LNCAP (cell line): Measurements from ENCODE around the gene NEURL1B.

Experiments used
- TF ChIP-seq, protein P1 (sequence below): fragments of 450-650 bp; IDR thresholded peaks from 2 replicates; pipeline ENCODE4 v1.5.1; 2017; ENCODE audit warnings: mild to moderate bottlenecking

Gene NEURL1B

DNA sequence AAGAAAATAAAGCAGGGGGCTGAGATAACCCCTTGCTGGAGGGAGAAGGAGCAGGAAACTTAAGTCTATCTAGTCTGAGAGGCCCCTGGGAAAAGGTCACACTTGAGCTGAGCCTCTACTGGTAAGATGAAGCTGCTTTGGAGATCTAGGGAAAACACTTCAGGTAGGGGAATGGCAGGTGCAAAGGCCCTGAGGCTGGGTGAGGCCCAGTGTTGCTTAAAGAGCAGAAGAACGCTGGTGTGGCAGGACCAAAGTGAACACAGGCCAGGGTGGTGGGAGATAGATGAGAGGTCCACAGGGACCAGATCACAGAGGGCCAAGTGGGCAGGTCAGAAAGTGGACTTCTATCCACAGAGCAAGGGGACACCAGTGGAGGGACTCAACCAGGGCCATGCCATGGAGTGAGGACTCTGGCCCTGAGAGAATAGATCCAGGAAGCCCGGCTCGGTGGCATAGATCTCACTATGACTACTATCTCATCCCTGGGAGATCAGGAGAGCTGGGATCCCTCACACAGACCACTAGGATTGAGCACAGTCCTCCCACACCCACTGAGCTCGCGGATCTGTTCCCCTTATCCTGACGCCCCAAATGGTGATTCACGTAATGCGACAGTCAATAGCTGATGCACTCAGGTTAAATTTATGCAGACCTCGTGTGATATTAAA, 17.6 kb upstream of the NEURL1B start:
- TF ChIP-seq, protein P1, sequence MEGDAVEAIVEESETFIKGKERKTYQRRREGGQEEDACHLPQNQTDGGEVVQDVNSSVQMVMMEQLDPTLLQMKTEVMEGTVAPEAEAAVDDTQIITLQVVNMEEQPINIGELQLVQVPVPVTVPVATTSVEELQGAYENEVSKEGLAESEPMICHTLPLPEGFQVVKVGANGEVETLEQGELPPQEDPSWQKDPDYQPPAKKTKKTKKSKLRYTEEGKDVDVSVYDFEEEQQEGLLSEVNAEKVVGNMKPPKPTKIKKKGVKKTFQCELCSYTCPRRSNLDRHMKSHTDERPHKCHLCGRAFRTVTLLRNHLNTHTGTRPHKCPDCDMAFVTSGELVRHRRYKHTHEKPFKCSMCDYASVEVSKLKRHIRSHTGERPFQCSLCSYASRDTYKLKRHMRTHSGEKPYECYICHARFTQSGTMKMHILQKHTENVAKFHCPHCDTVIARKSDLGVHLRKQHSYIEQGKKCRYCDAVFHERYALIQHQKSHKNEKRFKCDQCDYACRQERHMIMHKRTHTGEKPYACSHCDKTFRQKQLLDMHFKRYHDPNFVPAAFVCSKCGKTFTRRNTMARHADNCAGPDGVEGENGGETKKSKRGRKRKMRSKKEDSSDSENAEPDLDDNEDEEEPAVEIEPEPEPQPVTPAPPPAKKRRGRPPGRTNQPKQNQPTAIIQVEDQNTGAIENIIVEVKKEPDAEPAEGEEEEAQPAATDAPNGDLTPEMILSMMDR = no peak

DNA sequence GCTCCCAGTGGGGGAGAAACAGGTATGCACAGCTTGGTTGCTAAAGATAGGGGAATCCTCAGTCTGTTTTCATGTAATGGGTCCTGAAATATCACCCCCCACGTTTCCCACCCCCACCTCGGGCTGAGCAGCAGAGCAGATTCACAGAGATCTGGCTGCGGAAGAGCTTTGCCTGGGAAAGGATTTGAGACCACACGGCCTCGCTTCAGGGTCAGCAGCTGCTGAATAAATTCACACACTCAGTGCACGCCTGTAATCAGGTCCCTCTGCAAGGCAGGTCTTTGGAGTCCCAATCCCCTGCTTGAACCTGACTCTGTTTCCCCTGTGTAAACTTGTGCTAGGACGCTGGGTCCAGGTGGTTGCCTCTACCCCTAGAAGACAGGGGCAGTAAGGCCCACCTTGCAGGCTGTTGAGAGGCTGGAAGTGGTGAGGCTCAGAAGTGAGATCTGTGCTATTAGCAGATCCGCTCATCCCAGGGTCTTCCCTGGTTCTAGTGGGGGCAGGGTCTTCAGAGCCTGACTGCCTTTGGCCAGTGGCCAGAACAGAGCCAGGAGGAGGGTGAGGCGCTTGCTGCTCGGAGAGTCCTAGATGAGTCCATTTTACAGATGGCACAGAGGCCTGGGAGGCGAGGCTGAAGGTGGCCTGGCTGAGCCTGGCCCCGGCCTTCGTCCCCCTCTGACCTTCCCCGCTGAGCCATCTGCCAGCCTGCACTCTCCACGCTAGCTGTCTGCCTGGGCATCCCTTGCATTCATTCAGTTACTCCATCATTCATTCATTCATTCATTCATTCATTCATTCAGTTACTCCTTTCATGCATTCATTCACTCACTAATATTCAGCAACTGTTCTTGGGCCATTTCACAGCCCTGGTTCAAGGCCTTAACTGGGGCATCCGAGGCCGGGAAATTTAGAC, 16.7 kb upstream of the NEURL1B start:
- TF ChIP-seq, protein P1 = no peak

DNA sequence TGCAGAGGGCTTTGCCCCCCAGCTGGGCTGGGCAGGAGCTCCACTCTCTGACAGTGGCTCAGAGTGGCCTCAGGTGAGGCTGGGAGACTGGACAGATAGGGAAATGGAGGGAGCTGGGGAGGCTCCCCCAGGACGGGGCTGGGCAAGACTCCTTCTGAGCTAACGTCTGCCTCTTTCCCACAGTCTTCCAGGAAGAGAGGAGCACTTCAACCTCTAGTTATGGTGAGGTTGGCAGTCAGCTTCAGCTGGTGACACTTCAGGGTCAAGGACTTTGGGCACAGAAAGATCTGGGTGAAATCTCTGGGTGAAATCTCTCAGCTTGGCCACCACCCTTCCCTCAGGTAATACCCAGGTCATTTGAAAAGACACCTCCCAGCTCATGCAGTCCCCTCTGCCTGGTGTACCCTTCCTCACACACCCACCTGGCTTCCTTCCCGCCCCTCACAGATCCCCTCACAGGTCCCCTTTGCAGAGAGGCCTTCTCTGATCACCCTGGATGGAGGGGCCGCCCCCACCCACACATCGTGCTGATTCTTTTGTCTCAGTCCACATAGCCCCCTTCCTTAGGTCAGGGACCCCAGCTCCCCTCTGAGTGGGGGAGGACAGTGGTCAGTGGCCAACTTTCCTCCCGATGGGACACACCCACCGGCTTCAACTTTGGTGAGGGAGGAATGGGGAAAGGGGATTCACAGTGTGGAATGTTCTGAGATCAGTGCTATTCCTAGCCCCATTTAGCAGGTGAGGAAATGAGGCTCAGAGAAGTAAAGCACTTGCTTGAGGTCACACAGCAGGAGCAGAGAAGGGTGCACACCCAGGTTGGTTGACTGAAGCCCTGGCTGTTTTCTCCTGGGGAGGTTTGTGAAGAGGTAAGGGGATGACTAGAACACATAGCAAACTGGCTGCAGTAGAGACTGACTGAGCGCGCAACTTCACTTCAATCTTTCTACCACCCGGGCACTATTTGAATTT, 15.8 kb upstream of the NEURL1B start:
- TF ChIP-seq, protein P1 = no peak

DNA sequence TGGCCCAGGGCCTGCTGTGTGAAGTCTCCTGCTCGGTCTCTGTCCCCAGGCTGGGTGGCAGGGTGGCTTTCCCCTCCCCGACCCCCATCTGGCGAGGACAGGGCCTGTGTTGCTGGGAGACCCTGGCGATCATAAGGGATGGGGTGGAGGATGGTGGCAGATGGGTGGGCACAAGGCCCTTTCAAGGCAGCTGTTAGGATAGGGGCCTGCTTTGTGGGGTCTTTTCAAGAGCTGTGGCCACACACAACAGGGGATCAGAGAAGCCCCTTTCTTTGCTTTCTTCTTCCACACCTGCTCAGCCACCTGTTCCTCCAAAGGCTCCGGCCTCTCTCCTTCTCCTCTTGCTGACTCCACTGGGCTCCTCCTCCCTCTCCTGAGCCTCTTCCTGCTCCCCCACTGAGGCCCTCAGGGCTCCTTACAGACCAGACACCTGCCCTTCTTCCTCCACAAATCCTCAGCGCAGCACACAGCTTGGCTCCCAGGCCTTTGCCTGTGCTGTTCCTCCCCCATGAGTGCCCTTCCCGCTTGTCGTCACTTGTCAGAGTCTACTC, 15.0 kb upstream of the NEURL1B start:
- TF ChIP-seq, protein P1 = no peak

DNA sequence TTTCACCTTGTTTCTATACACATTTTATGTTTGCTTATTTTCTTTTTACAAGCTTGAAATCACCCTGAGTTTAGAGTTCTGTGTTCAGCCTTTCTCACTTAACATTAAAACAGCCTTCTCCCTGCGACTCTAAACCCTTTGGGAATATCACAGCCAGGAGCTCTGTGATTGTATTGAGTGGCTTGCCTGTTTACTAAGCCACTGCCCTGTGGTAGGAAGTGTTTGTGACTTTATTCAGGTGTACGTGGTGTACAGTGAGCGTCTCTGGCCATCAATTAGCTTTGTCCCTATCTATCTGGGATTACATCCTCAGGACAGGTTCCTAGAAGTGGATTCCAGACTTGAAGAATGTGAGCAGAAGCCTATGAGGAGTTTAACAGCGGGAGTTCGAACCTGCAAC, 11.0 kb upstream of the NEURL1B start:
- TF ChIP-seq, protein P1 = no peak

DNA sequence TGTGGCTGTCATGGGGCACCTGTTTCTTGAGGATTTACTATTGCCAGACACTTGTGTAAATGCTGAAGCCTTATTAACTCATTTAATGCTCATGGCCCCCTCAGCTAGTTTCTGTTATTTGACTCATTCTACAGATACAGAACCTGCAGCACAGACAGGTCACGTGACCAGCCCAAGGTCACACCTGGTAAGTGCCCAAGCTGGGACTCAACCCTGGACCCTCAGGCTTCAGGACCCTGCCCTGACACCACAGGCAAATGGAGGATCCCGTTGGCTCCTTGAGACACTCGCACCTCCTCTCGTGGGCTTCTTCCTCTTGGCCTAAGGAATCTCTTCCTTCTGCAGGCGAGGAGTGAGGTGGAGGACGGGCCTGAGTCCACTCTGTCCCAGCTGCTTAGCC, 10.6 kb upstream of the NEURL1B start:
- TF ChIP-seq, protein P1 = no peak

DNA sequence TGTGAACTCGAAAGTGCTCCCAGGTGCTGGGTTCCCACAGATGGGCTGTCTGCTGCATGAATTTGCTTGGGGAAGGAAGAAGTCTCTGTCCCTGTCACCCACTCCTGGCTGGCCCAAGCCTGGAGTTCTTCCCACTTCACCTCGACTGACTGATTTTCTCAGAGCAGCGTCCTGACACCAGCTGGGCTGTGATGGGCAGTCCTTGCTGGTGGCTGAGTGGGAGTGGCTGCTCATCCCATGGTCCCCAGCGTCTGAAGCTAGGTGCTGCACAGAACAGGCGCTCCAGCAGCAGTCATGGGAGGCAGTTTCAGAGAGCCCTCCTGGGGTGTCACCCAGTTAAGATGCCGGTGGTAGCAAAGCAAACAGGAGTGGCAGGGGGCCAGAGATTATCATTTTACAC, 10.1 kb upstream of the NEURL1B start:
- TF ChIP-seq, protein P1 = no peak
